GM19328 (cell line): ENCODE results near the gene LYRM7.
"Not testable (repeated sequence)": the region's sequence is repeated elsewhere in the genome, so short reads cannot be mapped to it uniquely, and the experiment has no call there.

ENCODE experiments used
- ATAC-seq: cut with Tn5 transposase; IDR thresholded peaks from one replicate; pipeline ENCODE4 v1.9.1; 2021; ENCODE audit warnings: mild to moderate bottlenecking, moderate library complexity; ENCODE audit not compliant: unreplicated experiment

The LYRM7 gene

GRCh38 chr5:131217791-131218190, 47.0 kb downstream of the LYRM7 start:
- ATAC-seq = no peak

- no peak for ATAC-seq
Measured at GRCh38 chr5:131218392-131218791, 47.6 kb downstream of the LYRM7 start.

DNA sequence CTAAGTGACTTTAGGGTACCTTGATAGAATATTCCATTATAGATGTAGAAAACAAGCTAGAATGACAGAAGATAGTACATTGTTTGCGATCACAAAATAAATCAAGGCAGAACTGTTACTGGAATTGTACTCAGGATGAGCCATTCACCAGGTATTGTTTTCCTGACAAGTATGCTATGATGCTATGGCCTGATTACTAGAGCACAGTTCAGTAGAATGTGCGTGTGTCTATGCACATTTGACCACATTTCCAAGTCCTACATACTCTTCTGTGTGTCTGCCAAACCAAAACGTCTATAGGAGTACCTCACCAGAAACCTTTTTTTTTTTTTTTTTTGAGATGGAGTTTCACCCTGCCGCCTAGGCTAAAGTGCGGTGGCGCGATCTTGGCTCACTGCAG, 49.8 kb downstream of the LYRM7 start:
- no peak for ATAC-seq

DNA sequence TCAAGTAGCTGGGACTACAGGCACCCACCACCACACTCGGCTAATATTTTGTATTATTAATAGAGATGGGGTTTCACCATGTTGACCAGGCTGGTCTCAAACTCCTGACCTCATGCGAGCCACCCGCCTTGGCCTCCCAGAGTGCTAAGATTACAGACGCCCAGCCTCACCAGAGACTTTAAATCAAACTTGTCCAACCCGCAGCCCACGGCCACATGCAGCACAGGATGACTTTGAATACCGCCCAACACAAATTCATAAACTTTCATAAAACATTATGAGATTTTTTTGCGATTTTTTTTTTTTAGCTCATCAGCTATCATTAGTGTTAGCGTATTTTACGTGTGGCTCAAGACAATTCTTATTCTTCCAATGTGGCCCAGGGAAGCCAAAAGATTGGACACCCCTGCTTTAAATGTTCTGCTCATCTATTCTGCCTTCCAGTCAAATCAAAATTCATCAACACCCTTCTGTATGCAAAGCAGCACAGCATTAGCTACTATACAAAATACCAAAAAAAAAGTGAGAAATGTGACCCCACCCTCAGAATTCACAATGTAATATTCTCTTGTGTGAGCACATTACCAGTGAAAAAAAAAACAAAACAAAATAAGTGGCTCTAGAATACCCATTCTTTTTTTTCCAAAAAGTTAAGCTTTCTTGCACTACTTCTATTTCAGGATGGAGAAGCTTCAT, 50.4 kb downstream of the LYRM7 start:
- ATAC-seq = no peak

DNA sequence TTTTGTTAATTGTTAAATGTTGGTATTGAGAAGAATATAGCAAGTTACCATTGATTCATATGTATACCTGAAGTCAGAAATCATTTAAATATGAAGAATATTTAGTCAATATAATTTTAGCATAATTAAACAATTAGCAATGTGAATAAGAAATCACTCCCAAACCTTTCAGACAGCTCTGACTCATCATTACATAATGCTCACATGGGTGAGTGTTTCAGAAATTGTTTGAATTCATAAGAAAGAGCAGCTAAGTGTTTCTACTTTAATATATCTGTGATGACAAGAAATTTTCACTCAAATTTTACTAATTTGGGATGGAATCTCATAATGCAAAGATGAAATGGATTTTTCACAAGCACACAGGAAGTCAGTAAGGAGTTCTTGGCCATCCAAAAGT, 51.1 kb downstream of the LYRM7 start:
- ATAC-seq = no peak

- ATAC-seq = no peak
Measured at GRCh38 chr5:131222731-131223130, 52.0 kb downstream of the LYRM7 start.

DNA sequence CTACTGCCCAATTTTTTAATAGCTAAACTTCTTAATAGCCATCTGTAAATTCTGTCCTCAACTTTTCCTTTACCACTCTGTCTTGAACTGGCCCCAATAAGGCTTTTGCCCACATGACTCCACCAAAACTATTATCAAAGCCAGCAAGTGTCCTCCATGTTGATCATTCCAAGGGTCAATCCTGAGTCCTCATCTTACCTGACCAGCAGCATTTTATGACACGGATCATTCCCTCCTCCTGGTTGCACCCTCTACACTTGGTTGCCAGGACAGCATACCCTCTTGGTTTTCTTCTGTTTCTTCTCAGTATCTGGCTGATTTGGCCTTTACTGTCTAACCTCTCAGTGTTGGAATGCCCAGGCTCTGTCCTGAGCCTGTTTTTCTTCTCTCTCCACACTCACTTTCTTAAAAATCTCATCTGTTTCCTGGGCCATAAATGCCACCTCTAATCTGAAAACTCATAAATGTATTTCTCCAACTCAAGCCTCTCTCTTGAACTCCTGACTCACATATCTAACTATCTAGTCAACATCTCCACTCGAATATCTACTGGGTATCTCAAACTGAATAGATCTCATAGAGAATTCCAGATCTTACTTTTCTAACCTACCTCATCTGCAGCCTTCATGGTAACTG, 53.1 kb downstream of the LYRM7 start:
- ATAC-seq = no peak

- peak; percentile 82 for ATAC-seq
Measured at GRCh38 chr5:131224387-131225201, 53.9 kb downstream of the LYRM7 start.

GRCh38 chr5:131225282-131225974, 54.7 kb downstream of the LYRM7 start:
- ATAC-seq = no peak

GRCh38 chr5:131226899-131227298, 56.2 kb downstream of the LYRM7 start:
- ATAC-seq = no peak

- ATAC-seq = no peak
Measured at GRCh38 chr5:131228646-131229045, 57.9 kb downstream of the LYRM7 start.

GRCh38 chr5:131229623-131230022, 58.9 kb downstream of the LYRM7 start:
- no peak for ATAC-seq

DNA sequence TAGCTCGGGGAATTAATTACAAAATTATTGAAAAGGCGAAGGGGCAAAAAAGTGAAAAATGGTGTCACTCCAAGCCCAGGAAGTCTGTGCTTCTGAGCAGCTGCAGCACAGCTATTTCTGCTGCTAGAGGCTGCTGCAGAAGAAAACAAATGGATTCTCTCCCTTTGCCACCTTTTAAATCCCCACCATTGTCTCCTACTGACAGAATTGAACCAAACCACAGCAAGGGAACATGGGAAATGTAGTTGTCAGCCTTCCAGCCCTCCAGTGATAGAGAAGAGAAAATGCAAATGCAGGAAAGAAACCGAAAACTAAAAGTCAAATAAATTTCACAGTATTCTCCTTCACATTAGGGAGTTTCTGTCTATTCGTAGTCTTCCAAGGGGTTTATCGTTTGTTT, 59.7 kb downstream of the LYRM7 start:
- ATAC-seq = peak; percentile 77

GRCh38 chr5:131239686-131240085, 68.9 kb downstream of the LYRM7 start:
- no peak for ATAC-seq

DNA sequence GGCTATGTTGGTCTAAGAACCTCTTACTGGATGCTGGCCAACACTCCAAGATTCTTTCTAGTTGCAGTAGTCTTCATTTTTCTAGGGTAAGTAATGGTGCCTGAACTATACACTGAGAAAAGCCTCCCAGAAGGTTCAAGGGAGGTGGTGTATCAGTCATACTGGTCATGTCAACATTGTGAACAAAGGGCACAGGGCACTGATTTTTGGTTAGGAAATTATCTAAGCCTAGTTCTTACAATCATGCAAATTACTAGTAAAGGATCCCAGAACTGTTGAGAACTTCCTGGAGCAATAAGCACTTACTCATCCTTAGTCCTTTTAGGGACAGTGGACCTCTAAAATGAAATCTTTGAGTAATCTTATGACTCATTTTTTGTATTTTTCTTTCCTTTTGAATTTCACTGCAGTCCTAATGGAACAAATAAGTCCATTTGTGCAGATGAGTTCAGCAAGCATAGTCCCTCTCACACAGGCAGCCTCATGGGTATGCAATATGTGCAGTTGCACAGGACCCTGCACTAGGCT, 72.0 kb downstream of the LYRM7 start:
- ATAC-seq = no peak

- no peak for ATAC-seq
Measured at GRCh38 chr5:131245312-131245711, 74.6 kb downstream of the LYRM7 start.

- no peak for ATAC-seq
Measured at GRCh38 chr5:131245948-131246347, 75.2 kb downstream of the LYRM7 start.

- ATAC-seq = no peak
Measured at GRCh38 chr5:131246504-131246903, 75.8 kb downstream of the LYRM7 start.

DNA sequence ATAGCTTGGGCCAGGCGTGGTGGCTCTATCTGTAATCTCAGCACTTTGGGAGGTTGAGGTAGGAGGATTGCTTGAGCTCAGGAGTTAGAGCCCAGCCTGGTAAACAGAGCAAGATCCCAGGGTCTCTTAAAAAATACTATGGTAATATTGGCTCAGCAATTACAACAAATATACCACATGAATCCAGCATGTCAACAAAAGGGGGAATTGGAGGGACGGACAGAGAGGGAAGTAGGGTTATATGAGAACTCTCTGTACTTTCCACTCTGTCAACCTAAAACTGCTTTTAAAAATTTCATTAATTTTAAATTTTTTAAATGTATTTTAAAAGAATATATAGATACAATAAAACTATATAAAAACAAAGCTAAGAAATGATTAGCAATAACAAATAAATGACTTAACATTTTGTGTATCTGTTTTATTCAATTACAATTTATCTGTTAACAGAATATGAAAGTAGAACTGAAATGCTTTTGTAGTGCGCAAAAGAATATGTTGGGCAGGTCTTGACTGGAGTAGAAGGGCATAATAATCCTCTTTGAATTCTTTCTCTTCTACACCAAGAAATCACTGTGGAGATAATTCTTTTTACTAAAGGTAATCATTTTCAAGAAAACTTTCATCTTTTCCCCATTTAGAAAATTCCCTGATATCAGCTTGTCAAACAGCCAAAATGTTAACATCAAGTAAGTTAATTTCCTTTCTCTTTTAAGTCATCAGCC, 80.2 kb downstream of the LYRM7 start:
- ATAC-seq = no peak

DNA sequence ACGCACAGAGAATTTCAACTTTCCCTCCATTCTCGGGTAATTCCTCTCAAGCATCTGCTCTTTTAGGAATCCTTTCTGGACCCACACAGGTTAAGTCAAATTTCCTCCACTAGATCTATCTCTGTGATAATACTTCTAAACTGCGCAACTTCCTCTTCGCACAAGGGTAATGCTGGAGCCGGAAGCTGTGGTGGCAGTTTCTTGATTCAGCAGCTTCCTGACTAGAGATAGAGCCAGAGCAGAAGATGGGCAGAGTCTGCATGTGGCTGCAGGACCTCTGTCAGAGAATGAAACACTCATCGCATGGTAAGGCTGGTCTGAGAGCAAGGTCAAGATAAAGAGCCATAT, 82.1 kb downstream of the LYRM7 start:
- peak; percentile 85 for ATAC-seq

- ATAC-seq = not testable (repeated sequence)
Measured at GRCh38 chr5:131254025-131254424, 83.3 kb downstream of the LYRM7 start.
